HG02885 (cell line): ENCODE results near the gene PPP6C.
"Not testable (repeated sequence)": the region's sequence is repeated elsewhere in the genome, so short reads cannot be mapped to it uniquely, and the experiment has no call there.

Experiments used
- ATAC-seq: cut with Tn5 transposase; IDR thresholded peaks from one replicate; pipeline ENCODE4 v1.9.1; 2021; ENCODE audit warnings: mild to moderate bottlenecking; ENCODE audit not compliant: unreplicated experiment, poor library complexity

The PPP6C gene

DNA sequence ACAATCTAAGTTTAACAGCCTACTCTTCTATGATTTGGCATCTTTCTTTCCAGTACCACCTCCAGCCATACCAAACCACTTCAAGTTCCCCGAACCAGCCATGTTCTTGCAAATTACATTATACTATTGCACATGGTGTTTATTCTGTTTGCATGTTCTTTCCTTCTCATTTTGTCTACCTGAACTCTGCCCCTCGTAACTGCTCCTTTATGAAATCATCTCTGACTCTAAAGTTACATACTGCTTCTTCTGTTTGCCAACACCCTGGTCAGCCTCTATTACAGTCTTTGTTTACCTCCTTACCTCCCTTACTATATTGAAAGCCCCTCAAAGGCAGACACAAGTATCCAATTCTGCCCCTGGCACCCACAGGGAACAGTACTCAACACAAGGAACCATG is 6.0 kb downstream of the PPP6C start:
- ATAC-seq = no peak

DNA sequence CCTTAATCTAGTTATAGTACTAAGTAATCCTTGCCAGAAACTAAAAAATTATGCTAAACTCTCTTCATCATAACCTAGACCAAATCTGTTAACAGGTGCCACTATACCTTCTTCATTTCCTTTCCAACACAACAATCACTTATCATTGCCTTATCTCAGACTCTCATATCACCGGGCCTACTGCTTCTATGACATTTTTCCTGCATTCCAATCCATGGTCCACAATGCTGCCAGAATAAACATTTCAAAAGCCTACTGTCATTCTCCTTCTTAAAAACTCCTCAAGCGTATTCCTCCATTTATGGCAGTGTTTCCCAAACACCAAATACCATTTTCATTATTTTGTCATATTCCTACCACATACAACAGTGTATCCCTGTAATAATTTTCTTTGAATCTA is 6.5 kb downstream of the PPP6C start:
- no peak for ATAC-seq

DNA sequence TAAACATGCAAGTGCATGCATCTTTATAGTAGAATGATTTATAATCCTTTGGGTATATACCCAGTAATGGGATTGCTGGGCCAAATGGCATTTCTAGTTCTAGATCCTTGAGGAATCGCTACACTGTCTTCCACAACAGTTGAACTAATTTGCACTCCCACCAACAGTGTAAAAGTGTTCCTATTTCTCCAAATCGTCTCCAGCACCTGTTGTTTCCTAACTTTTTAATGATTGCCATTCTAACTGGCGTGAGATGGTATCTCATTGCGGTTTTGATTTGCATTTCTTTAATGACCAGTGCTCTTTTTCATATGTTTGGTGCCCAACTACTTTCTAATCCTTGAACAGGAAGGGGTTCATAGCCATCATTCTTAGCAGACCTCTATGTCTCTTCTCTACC is 7.8 kb downstream of the PPP6C start:
- not testable (repeated sequence) for ATAC-seq

DNA sequence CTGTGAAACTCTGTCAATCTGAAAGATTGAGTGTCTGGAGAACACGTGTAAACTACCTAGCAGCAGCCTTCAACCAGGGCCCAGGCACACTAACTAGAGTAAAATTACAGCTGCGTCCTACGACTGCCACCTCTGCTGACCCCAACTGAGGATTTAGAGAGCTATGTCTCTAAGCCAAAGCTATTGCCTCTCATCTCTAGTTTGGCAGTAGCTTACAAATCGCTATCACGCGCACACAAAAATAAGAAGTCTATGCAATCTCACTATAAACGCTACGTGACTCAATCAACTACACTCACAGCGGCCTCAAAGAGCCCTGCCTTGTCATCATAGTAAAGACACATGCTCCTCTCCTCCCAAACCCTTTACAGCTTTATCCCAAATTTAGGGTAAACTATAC is 8.7 kb downstream of the PPP6C start:
- no peak for ATAC-seq

DNA sequence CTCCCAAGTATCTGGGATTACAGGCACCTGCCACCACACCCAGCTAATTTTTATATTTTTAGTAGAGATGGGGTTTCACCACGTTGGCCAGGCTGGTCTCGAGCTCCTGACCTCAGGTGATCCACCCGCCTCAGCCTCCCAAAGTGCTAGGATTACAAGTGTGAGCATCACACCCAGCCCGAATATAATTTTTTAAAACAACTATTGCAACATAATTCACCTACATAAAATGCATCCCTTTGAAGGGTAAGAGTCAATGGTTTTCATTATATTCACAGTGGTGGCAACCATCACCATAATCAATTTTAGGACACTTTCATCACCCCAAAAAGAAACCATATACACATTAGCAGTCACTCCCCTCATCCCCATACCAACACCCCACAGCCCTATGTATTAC is 9.8 kb downstream of the PPP6C start:
- ATAC-seq = not testable (repeated sequence)

DNA sequence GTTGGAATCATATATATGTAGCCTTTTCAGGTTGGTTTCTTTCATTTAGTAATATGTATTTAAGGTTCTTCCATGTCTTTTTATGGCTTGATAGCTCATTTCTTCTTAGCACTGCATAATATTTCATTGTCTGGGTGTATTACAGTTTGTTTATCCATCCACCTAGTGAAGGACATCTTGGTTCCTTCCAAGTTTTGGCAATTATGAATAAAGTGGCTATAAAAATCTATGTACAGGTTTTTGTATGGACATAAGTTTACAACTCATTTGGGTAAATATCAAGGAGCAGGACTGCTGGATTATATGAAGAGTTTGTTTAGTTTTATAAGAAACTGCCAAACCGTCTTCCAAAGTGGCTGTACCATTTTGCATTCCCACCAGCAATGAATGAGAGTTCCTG is 11.7 kb downstream of the PPP6C start:
- no peak for ATAC-seq

DNA sequence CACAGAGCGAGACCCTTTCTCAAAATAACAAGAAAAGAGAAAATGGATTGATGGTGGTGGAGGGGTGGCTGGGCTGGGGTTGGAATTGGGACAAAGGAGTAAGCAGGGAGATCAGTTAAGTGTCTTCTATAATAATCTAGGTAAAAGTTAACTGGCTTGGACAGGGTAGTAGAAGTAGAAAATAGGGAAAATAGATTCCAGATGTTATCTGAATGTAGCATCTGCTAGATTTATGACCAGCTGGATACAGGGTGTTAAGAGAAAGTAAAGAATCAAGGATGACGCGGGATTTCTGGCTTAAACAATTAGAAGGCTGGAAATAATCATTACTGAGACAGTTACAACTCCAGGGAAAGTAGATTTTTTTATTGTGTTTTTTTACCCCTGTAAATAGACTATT is 13.0 kb downstream of the PPP6C start:
- no peak for ATAC-seq

DNA sequence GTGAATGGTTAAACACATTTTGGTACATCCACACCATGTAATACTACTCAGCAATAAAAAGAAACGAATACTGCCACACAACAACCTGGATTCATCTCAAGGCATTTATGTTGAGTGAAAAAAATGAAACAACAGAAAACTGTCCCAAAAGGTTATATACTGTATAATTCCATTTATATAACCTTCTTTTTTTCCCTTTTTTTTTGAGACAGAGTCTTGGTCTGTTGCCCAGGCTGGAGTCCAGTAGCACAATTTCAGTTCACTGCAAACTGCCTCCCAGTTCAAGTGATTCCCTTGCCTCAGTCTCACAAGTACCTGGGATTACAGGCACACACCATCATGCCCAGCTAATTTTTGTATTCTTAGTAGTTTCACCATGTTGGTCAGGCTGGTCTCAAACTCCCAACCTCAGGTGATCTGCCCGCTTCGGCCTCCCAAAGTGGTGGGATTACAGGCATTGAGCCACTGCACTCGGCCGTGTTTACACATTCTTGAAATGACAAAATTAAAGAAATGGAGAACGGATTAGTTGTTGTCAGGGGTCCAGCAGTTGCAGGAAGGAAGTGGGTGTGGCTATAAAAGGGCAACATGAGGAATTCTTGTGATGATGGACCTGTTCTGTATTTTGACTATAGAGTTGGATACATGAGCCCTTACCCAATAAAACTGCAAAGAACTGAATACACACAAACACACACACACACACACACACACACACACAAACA is 17.4 kb downstream of the PPP6C start:
- no peak for ATAC-seq

DNA sequence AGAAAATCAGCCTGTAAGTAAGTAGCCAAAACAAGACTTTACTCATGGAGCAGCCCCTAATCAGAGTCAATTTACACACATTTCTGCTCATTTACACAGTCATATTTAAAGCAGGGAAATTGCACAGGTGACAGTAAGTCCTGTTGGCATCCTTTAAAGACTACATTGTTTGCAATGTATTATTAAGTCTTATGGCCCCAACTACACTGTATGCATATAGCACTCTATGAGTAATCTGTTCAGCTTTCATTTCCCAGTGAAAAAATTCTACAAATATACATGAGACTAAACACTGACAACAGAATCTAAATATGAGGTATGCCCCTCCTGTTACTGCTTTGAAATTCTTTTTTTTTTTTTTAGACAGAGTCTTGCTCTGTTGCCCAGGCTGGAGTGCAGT is 19.7 kb downstream of the PPP6C start:
- ATAC-seq = no peak

DNA sequence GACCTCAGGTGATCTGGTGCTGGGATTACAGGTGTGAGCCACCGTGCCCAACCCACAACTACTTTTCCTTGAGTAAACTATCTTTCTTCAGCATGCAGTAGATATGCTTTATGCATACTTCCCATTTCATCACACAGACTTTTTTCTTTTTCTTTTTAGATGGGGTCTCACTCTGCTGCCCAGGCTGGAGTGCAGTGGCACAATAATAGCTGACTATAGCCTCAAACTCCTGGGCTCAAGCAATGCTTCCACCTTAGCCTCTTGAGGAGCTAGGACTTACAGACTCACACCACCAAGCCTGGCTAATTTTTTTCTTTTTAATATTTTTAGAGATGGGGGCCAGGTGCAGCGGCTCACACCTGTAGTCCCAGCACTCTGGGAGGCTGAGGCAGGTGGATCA is 22.8 kb downstream of the PPP6C start:
- ATAC-seq = no peak

DNA sequence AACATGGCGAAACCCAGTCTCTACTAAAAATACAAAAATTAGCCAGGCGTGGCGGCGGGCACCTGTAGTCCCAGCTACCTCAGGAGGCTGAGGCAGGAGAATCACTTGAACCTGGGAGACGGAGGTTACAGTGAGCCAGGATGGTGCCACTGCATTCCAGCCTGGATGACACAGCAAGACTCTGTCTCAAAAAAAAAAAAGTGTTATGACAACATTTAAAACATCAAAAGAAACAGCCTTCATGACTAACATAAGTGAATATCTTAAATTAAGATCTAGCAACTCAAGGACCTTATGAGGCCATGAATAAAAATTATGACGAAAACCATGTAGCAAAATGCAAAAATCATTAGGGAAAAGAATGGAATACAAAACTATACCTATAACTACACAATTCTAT is 26.7 kb downstream of the PPP6C start:
- ATAC-seq = not testable (repeated sequence)

DNA sequence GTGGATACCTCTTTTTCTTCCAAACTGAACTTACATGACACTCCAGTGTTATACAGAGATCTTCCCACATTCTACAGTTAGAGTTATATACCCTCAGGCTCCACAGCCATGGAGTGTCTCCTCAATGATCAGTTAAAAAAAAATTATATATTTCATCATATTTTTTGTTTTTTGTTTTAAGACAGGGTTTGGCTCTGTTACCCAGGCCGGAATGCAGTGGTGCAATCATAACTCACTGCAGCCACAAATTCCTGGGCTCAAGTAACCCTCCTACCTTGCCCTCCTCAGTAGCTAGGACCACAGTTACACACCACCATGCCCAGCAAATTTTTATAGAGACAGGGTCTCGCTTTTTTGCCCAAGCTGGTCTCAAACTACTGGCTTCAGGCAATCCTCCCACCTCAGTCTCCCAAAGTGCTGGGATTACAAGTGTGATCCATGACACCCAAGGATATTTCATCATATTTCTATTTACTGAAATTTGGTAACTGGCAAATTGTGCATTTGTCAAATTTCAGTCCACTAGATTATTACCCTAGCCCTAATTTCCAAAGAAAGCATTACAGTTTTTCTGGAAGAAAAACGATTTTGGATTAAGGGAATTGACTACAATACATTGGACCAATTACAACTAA is 28.2 kb downstream of the PPP6C start:
- ATAC-seq = no peak

DNA sequence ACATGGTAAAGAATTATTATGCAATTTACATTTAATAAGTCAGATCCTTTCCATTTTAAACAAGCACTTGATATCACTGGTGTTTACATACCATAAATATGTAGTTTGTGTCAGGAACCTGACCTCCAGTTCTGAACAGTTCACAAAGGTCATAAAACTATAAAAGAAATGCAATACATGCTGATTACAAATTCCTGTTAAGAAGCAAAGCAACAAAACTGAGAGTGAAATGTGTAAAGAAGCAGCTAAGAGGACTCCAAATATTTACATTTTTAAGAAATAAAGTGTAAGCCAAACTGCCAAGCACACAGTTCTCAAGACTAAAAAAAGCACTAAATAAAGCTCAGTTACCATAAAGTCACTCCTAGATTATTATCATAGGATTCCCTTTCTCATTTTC is 28.9 kb downstream of the PPP6C start:
- no peak for ATAC-seq

DNA sequence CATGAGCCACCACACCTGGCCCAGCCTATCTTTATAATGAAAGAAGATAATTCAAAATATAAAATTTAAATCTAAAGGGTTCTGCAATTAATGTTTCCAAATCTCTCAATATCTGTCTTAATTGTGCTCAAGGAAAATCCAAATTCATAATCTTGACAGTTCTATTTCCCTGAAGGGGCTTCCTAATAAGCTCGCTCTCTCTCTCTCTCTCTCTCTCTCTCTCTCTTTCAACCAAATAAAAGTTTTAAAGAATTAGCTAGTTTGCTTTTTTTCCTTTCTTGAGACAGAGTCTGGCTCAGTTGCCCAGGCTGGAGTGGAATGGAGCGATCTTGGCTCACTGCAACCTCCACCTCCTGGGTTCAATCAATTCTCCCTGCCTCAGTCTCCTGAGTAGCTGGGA is 33.1 kb downstream of the PPP6C start:
- ATAC-seq = no peak

DNA sequence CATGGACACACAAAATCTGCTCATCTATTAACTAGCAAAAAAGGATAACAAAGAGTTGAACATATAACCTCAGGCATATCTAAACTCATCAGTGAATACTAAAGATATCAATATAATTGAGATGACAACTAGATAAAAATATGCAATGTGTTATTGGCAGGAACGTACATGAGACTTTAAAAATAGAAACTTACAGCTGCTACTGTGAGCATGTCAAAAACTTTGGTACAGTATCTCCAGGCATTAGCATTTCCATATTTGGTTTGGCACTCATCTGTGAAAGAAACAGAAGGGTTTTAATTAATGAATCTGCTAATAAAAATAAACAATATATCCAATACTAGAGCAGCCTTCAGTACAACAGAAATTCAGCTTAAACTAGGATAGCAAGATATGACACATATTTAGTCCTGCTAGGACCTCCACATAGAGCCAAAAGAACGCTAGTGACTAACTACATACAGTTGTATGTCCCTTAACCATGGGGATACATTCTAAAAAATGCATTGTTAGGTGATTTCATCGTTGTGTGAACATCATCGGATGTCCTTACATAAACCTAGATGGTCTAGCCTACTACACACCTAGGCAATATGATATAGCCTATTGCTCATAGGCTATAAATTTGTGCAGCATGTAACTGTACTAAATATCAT is 35.8 kb downstream of the PPP6C start:
- no peak for ATAC-seq

DNA sequence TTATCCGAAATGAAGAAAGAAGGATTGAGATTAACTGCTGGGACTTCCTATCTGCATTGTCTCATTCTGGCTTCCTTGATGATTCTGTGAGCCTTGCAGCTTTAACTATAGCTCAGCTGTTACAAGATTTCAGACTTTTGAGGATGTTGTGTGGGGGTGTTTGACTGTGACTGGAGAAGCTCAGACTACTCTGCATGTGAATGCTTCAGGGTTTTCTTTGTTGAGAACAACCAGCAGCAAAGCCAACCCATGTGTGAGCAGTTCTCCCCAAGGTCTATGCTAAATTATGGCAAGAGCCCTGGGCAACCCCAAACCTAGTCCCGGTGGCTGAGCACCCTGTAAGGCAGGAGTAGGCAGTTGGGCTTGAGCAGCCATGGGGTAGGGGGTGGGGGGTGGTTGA is 37.9 kb downstream of the PPP6C start:
- no peak for ATAC-seq

DNA sequence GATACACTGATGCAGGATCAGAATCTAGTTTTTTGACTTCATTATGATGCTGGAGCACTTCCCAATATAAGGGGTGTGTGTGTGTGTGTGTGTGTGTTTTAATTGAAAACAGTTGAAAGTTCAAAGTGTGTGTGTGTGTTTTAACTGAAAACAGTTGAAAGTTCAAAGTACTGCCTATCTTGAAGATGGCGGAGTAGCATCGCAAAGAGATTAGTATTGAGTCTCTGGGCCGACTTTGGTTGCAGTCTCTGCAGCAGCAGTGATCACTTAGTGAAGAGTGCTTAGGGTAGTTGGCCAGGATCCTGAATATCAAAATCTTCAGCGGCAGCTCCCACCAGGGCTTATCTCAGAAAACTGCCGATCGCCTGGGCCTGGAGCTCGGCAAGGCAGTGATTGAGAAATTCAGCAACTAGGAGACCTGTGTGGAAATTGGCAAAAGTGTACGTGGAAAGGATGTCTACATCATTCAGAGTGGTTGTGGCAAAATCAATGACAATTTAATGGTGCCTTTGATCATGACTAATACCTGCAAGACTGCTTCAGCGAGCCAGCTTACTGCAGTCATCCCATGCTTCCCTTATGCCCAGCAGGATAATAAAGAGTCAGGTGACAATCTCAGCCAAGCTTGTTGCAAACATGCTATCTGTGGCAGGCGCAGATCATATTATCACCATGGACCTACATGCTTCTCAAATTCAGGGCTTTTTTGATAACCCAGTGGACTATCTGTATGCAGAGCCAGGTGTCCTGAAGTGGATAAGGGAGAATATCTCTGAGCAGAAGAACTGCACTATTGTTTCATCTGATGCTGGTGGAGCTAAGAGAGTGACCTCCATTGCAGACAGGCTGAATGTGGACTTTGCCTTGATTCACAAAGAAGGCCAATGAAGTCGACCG is 39.0 kb downstream of the PPP6C start:
- ATAC-seq = no peak

DNA sequence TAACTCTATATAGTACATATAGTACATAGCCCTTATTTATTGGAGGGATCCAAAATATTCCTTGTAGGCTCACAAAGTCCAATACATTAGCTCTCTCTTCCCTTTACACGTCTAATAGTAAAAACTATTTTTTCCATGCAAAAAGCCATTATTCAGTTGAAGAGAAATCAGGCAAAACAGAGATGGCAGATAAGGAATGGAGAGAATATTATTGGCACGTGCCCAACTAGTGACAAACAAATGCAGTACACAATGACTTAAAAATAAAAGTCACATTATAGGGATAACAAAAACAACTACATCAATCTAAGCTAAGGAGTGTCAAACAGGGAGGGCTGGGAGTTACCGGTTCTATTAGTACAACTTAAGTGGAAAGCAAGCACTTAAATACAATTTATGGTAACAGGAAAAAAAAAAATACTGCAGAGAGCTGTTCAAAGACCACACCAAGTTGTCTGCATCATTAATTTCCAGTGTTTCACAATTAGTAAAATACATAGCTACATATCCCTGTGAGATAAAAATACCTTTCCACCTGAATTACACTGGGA is 42.1 kb downstream of the PPP6C start:
- ATAC-seq = no peak

DNA sequence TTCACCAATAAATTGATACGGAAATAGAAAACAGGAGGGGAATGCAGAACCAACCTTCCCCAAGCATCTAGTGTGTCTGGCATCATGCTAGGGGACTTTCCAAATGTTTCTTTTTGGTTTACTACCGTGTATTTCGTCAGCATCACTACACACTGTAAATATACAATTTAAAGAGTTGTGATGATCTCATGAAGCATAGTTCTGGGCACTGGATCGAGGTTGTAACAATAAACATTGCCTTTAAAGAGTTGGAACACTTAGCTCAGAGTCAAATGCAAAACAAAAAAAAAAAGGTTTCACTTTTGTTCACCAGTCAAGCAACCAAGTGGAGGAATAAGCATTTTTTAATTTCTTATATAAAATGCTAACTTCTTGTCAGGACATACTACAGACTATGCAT is 43.4 kb downstream of the PPP6C start:
- no peak for ATAC-seq

DNA sequence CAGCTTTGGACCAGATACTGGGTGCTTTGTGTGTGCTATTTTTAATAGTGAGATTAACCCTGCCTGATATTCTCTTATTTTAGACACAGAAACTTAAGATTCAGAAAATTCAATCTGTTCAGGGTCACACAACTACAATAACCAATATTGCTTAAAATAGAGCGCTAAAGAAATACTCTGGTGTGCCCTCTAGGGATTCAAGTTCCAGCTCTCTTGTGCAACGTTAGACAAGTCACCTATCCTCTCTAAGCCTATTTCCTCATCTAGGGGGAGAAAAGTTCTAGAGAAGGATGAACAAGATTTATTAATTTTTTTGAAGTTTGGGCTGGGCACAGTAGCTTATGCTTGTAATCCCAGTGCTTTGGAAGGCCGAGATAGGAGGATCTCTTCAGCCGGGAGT is 44.2 kb downstream of the PPP6C start:
- ATAC-seq = no peak
